ENCODE measurements around the gene HIRA.
"Not testable (repeated sequence)": the region's sequence is repeated elsewhere in the genome, so short reads cannot be mapped to it uniquely, and the experiment has no call there.

The HIRA gene

GRCh38 chr22:19385221-19385906 is 46.2 kb downstream of the HIRA start:
- no peak for DNase-seq (ENCODE audit: low spot score)

GRCh38 chr22:19383292-19383691 is 48.2 kb downstream of the HIRA start:
- no peak for DNase-seq (ENCODE audit: low spot score)

- DNase-seq (ENCODE audit: low spot score): no peak
These were observed 49.3 kb downstream of the HIRA start for GRCh38 chr22:19382240-19382639.

- DNase-seq (ENCODE audit: low spot score): no peak
These were observed 53.2 kb downstream of the HIRA start for GRCh38 chr22:19378344-19378674.

- DNase-seq (ENCODE audit: low spot score): no peak
These were observed 53.8 kb downstream of the HIRA start for GRCh38 chr22:19377565-19378343.

GRCh38 chr22:19376971-19377370 is 54.6 kb downstream of the HIRA start:
- DNase-seq (ENCODE audit: low spot score): no peak

GRCh38 chr22:19376247-19376646 is 55.3 kb downstream of the HIRA start:
- no peak for DNase-seq (ENCODE audit: low spot score)

- no peak for DNase-seq (ENCODE audit: low spot score)
These were observed 56.1 kb downstream of the HIRA start for GRCh38 chr22:19375435-19375834.

GRCh38 chr22:19374410-19374809 is 57.1 kb downstream of the HIRA start:
- DNase-seq (ENCODE audit: low spot score): no peak

- DNase-seq (ENCODE audit: low spot score): no peak
These were observed 58.1 kb downstream of the HIRA start for GRCh38 chr22:19373450-19373849.

- DNase-seq (ENCODE audit: low spot score): no peak
These were observed 59.6 kb downstream of the HIRA start for GRCh38 chr22:19371893-19372292.

- DNase-seq (ENCODE audit: low spot score): no peak
These were observed 62.7 kb downstream of the HIRA start for GRCh38 chr22:19368876-19369275.

GRCh38 chr22:19367763-19368367 is 63.7 kb downstream of the HIRA start:
- no peak for DNase-seq (ENCODE audit: low spot score)

GRCh38 chr22:19363541-19363940 is 68.0 kb downstream of the HIRA start:
- not testable (repeated sequence) for DNase-seq (ENCODE audit: low spot score)

GRCh38 chr22:19361501-19362103 is 69.9 kb downstream of the HIRA start:
- no peak for DNase-seq (ENCODE audit: low spot score)

- no peak for DNase-seq (ENCODE audit: low spot score)
These were observed 70.7 kb downstream of the HIRA start for GRCh38 chr22:19360862-19361261.

GRCh38 chr22:19360300-19360792 is 71.2 kb downstream of the HIRA start:
- no peak for DNase-seq (ENCODE audit: low spot score)

GRCh38 chr22:19359554-19360299 is 71.8 kb downstream of the HIRA start:
- DNase-seq (ENCODE audit: low spot score): no peak

GRCh38 chr22:19358703-19359553 is 72.6 kb downstream of the HIRA start:
- no peak for DNase-seq (ENCODE audit: low spot score)

GRCh38 chr22:19358195-19358594 is 73.3 kb downstream of the HIRA start:
- DNase-seq (ENCODE audit: low spot score): no peak
